ENCODE data around the gene HOXB4. TPM values are rescaled to one million over a fixed set of nuclear protein-coding genes. Genes with fewer than 3 reads are reported as not detected.

The HOXB4 gene
- total RNA-seq, 1 experiment from 2014 or later = 11.3 TPM

DNA sequence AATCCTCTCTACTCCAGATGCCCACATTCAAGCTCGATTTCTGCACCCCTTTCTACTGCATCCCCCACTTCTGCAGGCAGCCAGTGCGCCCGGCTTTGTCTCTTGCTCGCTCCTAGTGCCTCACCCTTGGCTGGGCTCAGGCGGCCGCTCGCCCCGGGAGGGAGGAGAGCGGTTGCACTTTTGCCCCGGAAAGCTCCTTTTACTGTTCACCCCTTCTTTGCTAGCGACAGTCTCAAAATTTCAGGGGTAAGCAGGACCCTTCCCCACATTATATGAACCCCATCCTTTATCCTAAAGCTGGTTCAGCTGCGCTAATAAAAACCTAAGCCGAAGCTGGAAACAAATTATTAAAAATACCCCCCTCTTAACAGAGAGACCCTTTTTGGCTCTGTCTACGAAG, 14.4 kb upstream of the HOXB4 start:
- CTCF ChIA-PET = interaction anchor here (1.0 to 2.2 kb wide), 4 partner anchors 20 to 330 kb away, joined by 5 to 9 read pairs (median 5); no protein-coding TSS in a partner anchor
- BruUV-seq (replicated peaks) = no TSS peak
- H3K27me3 ChIP-seq (ENCODE audit: insufficient read depth, low read length) = no peaks in the 10 kb centered on the region

More for the DNA sequence above, 14.4 kb upstream of the HOXB4 start:
- Histone ChIP-seq H3K4me3 (replicated peaks in 1 of 2; ENCODE audit: low read depth in 1 of 2, low read length in 2 of 2) (no peak overlapping the region), H3K79me2 (ENCODE audit: insufficient read depth, low read length) (peaks cover 58% of the 10 kb centered on the region), H3K36me3 (ENCODE audit: control insufficient read depth in 1 of 2, insufficient read depth in 2 of 2, low read length in 2 of 2) (peaks cover 16 to 30% of the 10 kb centered on the region in 2 experiments; a peak in 3 of 4 replicates), H3K27ac (ENCODE audit: low read depth, low read length) (no peak overlapping the region), H3K9me2 (ENCODE audit: insufficient read depth) (no peaks in the 10 kb centered on the region), H2AFZ (ENCODE audit: low read depth, low read length, poor library complexity, severe bottlenecking) (no peak overlapping the region), H3K9me3 (ENCODE audit: control insufficient read depth in 1 of 2, insufficient read depth in 1 of 2, low read depth in 1 of 2, low read length in 2 of 2) (no peaks in the 10 kb centered on the region), H3K9ac (ENCODE audit: low read length) (no peak overlapping the region), H3K4me1 (ENCODE audit: control insufficient read depth in 1 of 2, insufficient read depth in 2 of 2, low read length in 2 of 2) (peaks cover 1 to 21% of the 10 kb centered on the region in 2 experiments; a peak in 3 of 4 replicates), H4K20me1 (ENCODE audit: insufficient read depth) (no peaks in the 10 kb centered on the region), H3K4me2 (ENCODE audit: low read length) (no peak overlapping the region)
- TF ChIP-seq RAD21 (IDR thresholded peaks at IDR 0.05; ENCODE audit: low read depth) (no peak), SRF (IDR thresholded peaks at IDR 0.05; ENCODE audit: low read depth) (no peak), YY1 (IDR thresholded peaks at IDR 0.05; ENCODE audit: extremely low read depth, insufficient replicate concordance, low read depth, low read length) (no peak), SP1 (IDR thresholded peaks at IDR 0.05; ENCODE audit: low read depth) (no peak), ELF1 (IDR thresholded peaks at IDR 0.05; ENCODE audit: borderline replicate concordance, low read depth) (no peak), ZNF274 (IDR thresholded peaks at IDR 0.05; ENCODE audit: low read depth, low read length) (no peak), TCF7L2 (IDR thresholded peaks at IDR 0.05; ENCODE audit: borderline replicate concordance, extremely low read depth, insufficient read depth, insufficient read length) (no peak), CBX3 (IDR thresholded peaks at IDR 0.05; ENCODE audit: low read depth) (no peak), JUND (IDR thresholded peaks at IDR 0.05) (no peak), CEBPB (IDR thresholded peaks at IDR 0.05; ENCODE audit: low read depth) (no peak), ZFX (IDR thresholded peaks at IDR 0.05) (no peak), POLR2A (IDR thresholded peaks at IDR 0.05; ENCODE audit: borderline replicate concordance, extremely low read depth, insufficient read depth, insufficient read length) (no peak)
- TF ChIP-seq, protein P1, sequence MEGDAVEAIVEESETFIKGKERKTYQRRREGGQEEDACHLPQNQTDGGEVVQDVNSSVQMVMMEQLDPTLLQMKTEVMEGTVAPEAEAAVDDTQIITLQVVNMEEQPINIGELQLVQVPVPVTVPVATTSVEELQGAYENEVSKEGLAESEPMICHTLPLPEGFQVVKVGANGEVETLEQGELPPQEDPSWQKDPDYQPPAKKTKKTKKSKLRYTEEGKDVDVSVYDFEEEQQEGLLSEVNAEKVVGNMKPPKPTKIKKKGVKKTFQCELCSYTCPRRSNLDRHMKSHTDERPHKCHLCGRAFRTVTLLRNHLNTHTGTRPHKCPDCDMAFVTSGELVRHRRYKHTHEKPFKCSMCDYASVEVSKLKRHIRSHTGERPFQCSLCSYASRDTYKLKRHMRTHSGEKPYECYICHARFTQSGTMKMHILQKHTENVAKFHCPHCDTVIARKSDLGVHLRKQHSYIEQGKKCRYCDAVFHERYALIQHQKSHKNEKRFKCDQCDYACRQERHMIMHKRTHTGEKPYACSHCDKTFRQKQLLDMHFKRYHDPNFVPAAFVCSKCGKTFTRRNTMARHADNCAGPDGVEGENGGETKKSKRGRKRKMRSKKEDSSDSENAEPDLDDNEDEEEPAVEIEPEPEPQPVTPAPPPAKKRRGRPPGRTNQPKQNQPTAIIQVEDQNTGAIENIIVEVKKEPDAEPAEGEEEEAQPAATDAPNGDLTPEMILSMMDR (IDR thresholded peaks at IDR 0.05 in 2 of 3, conservative IDR thresholded peaks at IDR 0.05 in 1 of 3; ENCODE audit: borderline replicate concordance in 1 of 3, insufficient read depth in 1 of 3, low read depth in 2 of 3, low read length in 2 of 3) = no peak
- TF ChIP-seq, protein P2, sequence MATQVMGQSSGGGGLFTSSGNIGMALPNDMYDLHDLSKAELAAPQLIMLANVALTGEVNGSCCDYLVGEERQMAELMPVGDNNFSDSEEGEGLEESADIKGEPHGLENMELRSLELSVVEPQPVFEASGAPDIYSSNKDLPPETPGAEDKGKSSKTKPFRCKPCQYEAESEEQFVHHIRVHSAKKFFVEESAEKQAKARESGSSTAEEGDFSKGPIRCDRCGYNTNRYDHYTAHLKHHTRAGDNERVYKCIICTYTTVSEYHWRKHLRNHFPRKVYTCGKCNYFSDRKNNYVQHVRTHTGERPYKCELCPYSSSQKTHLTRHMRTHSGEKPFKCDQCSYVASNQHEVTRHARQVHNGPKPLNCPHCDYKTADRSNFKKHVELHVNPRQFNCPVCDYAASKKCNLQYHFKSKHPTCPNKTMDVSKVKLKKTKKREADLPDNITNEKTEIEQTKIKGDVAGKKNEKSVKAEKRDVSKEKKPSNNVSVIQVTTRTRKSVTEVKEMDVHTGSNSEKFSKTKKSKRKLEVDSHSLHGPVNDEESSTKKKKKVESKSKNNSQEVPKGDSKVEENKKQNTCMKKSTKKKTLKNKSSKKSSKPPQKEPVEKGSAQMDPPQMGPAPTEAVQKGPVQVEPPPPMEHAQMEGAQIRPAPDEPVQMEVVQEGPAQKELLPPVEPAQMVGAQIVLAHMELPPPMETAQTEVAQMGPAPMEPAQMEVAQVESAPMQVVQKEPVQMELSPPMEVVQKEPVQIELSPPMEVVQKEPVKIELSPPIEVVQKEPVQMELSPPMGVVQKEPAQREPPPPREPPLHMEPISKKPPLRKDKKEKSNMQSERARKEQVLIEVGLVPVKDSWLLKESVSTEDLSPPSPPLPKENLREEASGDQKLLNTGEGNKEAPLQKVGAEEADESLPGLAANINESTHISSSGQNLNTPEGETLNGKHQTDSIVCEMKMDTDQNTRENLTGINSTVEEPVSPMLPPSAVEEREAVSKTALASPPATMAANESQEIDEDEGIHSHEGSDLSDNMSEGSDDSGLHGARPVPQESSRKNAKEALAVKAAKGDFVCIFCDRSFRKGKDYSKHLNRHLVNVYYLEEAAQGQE (IDR thresholded peaks at IDR 0.05; ENCODE audit: low read depth) = no peak
- POLR2A ChIA-PET = no interaction called here
- intact Hi-C loops (cut with micrococcal nuclease) = no loop called here
- DNase-seq (ENCODE audit: low read depth, low spot score) (no peak), ATAC-seq (no peak)
- RAD21 ChIA-PET (ENCODE audit: low non-redundant PET in 1 of 2, low total read pairs in 2 of 2, uncharacterized antibody in 2 of 2, unreplicated experiment in 2 of 2) = no interaction called here
